Upper lobe of left lung (tissue), 6 donors: Measurements from ENCODE around the gene CACNA1S. TPM values are rescaled to one million over a fixed set of nuclear protein-coding genes. Genes with fewer than 3 reads are reported as not detected.

ENCODE experiments used
- ATAC-seq, 2 donors: fragments of 200-7000 bp; cut with Tn5 transposase; one replicate each; pipeline ENCODE4 v1.9.1; 2022; ENCODE audit warnings: mild to moderate bottlenecking in 2 of 2, moderate library complexity in 2 of 2; ENCODE audit not compliant: low FRiP score in 2 of 2
- DNase-seq, 2 donors: peaks; one replicate each; pipeline ENCODE4 v3.0.0-alpha.2; 2019 to 2020
- H3K27ac ChIP-seq, 4 donors: fragments of 200-600 bp; sonication (generic); one replicate each; pipeline ENCODE4 v1.5.1; 2016 to 2019
- H3K27me3 ChIP-seq, 4 donors: fragments of 200-600 bp; sonication (generic); one replicate each; pipeline ENCODE4 v1.5.1; 2017 to 2019
- H3K36me3 ChIP-seq, 4 donors: fragments of 200-600 bp; sonication (generic); one replicate each; pipeline ENCODE4 v1.5.1; 2016 to 2019
- H3K4me1 ChIP-seq, 4 donors: fragments of 200-600 bp; sonication (generic); one replicate each; pipeline ENCODE4 v1.5.1; 2018 to 2019
- H3K4me3 ChIP-seq, 4 donors: fragments of 200-600 bp; sonication (generic); one replicate each; pipeline ENCODE4 v1.5.1; 2017 to 2019; ENCODE audit warnings: mild to moderate bottlenecking in 2 of 4, moderate library complexity in 1 of 4
- H3K9me3 ChIP-seq, 4 donors: fragments of 200-600 bp; sonication (generic); one replicate each; pipeline ENCODE4 v1.5.1; 2018 to 2019
- EP300 ChIP-seq, 4 donors: sonication (generic); formaldehyde crosslinking; IDR thresholded peaks; one replicate each; pipeline ENCODE4 v1.5.1; 2017; ENCODE audit warnings: antibody characterized with exemption in 4 of 4, control low read depth in 2 of 4
- POLR2A ChIP-seq, 4 donors: fragments of 450-650 bp; IDR thresholded peaks; one replicate each; pipeline ENCODE4 v1.5.1; 2016 to 2017; ENCODE audit warnings: antibody characterized with exemption in 4 of 4, mild to moderate bottlenecking in 2 of 4
- POLR2AphosphoS5 ChIP-seq, 2 donors: sonication (generic); formaldehyde crosslinking; IDR thresholded peaks; one replicate each; pipeline ENCODE4 v1.5.1; 2017; ENCODE audit warnings: antibody characterized with exemption in 2 of 2
- WGBS, 2 donors: methylation state at CpG; one replicate each; pipeline ENCODE4 v1.1.5; 2017 to 2018; 5-methylcytosine and 5-hydroxymethylcytosine counted together
- total RNA-seq, 6 donors: library from RNA; depleted of rRNA in 4 of 6; stranded (reverse); fragments of >200 nt in 4 of 6; gene quantifications; one replicate each; pipeline versions ENCODE4 v1.1.0 to v1.2.1, GENCODE V29; 2016 to 2021
- TF ChIP-seq, protein P1 (sequence below), 6 experiments: fragments of 450-650 bp in 4 of 6; fragments of 200-600 bp in 2 of 6; sonication (generic) in 2 of 6; IDR thresholded peaks; one replicate each; pipeline ENCODE4 v1.5.1; 2016 to 2019; ENCODE audit warnings: antibody characterized with exemption in 6 of 6
- donor health status: DM: no; HTN: no; CAD: no; lungs with moderate emphysema.
- donor health status: DM: no; HTN: yes; CAD: no; lungs with severe emphysema.

Gene CACNA1S
- total RNA-seq, 6 donors from 2014 or later, result 0.03 to 0.30 (median 0.10) TPM; not detected in 3

DNA sequence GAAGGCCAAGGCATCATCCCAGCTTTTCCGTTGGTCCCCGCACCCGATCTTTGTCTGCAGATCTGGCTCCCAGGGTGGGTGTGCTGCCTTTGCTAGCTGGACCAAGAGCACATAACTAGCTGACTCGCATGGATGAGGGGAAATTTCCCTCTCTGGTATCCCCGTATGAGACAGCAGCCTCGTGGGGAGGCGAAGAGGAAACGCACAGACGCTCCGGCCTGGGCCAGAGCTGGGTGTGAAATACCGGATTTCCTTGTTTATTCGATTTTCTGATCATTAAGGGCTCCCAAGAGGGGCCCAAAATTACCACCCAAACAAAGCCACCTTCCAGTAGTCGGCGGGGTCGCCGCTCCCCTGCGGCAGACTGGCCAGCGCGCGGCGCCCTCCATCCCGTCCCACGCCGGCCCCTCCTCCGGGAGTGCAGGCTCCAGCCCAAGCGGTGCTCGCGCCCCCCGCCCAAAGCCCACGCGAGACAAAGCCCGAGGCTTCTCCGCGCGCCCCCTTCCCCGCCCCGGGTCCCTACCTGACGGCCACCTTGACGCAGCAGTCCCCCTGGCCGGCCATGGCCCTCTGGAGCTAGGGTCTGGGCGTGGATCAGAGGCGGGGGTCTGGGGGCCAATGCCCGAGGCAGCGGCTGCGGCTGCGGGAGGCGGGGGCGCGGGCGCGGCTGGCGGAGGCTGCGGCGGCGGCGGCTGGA, 89.3 kb downstream of the CACNA1S start:
- peak overlapping the region; percentile 15 to 69 (median 62) for H3K4me3 ChIP-seq
- no peaks in the 10 kb centered on the region for H3K27me3 ChIP-seq
- TF ChIP-seq, protein P1, sequence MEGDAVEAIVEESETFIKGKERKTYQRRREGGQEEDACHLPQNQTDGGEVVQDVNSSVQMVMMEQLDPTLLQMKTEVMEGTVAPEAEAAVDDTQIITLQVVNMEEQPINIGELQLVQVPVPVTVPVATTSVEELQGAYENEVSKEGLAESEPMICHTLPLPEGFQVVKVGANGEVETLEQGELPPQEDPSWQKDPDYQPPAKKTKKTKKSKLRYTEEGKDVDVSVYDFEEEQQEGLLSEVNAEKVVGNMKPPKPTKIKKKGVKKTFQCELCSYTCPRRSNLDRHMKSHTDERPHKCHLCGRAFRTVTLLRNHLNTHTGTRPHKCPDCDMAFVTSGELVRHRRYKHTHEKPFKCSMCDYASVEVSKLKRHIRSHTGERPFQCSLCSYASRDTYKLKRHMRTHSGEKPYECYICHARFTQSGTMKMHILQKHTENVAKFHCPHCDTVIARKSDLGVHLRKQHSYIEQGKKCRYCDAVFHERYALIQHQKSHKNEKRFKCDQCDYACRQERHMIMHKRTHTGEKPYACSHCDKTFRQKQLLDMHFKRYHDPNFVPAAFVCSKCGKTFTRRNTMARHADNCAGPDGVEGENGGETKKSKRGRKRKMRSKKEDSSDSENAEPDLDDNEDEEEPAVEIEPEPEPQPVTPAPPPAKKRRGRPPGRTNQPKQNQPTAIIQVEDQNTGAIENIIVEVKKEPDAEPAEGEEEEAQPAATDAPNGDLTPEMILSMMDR (IDR thresholded peaks at IDR 0.05), result no peak
- TF ChIP-seq POLR2A (IDR thresholded peaks at IDR 0.05) (no peak), POLR2AphosphoS5 (IDR thresholded peaks at IDR 0.05) (no peak), EP300 (IDR thresholded peaks at IDR 0.05) (no peak)
- peak; percentile 47 to 88 for DNase-seq
- WGBS, 2 donors, result 4 to 18% methylated on average over 7 to 28 of the region's 56 CpGs
- peaks cover 59 to 91% (median 77%) of the 10 kb centered on the region in 4 donors for H3K4me1 ChIP-seq
- no peaks in the 10 kb centered on the region for H3K9me3 ChIP-seq
- H3K27ac ChIP-seq, result peak overlapping the region; percentile 58 to 87 (median 72)
- ATAC-seq, result no peak
- no peaks in the 10 kb centered on the region for H3K36me3 ChIP-seq

DNA sequence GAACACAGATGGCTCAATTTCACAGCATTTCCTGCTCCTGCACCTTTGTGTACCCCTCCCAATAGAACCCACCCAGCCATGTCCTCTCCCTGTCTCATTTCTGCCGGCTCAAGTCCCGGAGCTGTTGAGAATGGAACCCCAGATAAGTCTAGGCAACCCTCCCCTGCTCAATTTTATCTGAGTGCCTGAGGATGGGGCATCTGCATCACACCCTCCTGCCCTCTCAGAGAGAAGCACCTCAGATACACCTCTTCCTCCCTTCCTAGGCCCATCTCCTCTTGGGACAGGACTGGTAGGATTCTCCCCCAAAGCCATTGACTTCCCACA, 89.8 kb downstream of the CACNA1S start:
- TF ChIP-seq, protein P1 (IDR thresholded peaks at IDR 0.05), result no peak
- TF ChIP-seq POLR2A (IDR thresholded peaks at IDR 0.05), result no peak
- TF ChIP-seq EP300 (IDR thresholded peaks at IDR 0.05), result no peak
- no peak for TF ChIP-seq POLR2AphosphoS5 (IDR thresholded peaks at IDR 0.05)
- H3K4me1 ChIP-seq, result peaks cover 62 to 90% (median 75%) of the 10 kb centered on the region in 4 donors
- no peaks in the 10 kb centered on the region for H3K36me3 ChIP-seq
- no peaks in the 10 kb centered on the region for H3K9me3 ChIP-seq
- H3K27me3 ChIP-seq, result no peaks in the 10 kb centered on the region
- peak overlapping the region in 3 of 4 donors; percentile 48 to 87 (median 82) for H3K27ac ChIP-seq
- no peak for DNase-seq
- peak overlapping the region; percentile 15 to 69 (median 62) for H3K4me3 ChIP-seq
- WGBS, 2 donors, result 25 to 70% methylated on average over 2 of the region's 2 CpGs
- no peak for ATAC-seq

DNA sequence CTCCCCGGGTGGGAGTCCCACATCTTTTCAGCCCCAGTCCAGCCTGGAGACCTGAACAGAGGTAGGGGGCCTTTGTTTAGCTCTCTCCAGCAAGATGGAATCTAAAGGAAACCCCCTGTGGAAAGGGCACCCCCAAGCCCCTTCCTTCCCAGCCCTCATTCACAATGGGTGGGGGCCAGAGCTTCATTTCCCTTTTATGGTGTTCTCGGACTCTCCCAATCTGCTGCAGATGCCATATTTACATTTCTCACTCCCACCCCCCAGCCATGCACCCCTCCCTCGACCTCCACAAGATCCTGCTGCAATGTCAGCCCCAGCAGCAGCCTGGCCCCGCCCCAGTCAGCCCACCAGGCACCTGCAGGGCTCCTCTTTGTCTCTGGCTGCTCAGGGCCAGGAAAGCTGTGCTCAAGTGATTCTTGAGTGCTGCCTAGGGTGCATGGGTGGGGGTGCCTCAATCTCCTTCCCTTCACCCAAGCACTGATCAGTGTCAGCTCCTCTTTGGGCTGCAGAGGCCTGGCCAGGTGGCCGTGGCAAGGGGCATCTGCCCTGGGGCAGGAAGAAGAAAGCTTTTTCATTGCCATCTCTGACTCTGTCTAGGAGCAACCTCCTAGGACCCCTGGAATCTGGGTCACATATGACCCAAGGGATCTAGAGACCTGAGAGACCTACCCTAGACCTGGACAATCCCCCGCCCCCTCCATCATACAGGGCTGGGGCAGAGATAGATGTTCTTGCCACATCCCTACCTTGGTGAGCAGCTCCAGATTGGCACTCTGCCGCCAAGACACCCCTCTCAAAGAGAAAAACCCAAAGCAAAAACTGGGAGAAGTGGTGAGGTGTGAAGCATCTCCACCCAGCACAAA, 90.4 kb downstream of the CACNA1S start:
- Histone ChIP-seq H3K27ac (peak overlapping the region in 3 of 4 donors; percentile 77 to 87 (median 82)), H3K27me3 (no peaks in the 10 kb centered on the region), H3K4me1 (peaks cover 60 to 90% (median 73%) of the 10 kb centered on the region in 4 donors), H3K4me3 (peak overlapping the region in 3 of 4 donors; percentile 59 to 69 (median 65)), H3K9me3 (no peaks in the 10 kb centered on the region), H3K36me3 (no peaks in the 10 kb centered on the region)
- no peak for TF ChIP-seq POLR2AphosphoS5 (IDR thresholded peaks at IDR 0.05)
- no peak for TF ChIP-seq EP300 (IDR thresholded peaks at IDR 0.05)
- no peak for TF ChIP-seq POLR2A (IDR thresholded peaks at IDR 0.05)
- TF ChIP-seq, protein P1 (IDR thresholded peaks at IDR 0.05), result no peak
- ATAC-seq, result no peak
- DNase-seq, result peak in 1 of 2 donors; percentile 70
- WGBS, 2 donors, result 68 to 72% methylated on average over 5 to 7 of the region's 7 CpGs

DNA sequence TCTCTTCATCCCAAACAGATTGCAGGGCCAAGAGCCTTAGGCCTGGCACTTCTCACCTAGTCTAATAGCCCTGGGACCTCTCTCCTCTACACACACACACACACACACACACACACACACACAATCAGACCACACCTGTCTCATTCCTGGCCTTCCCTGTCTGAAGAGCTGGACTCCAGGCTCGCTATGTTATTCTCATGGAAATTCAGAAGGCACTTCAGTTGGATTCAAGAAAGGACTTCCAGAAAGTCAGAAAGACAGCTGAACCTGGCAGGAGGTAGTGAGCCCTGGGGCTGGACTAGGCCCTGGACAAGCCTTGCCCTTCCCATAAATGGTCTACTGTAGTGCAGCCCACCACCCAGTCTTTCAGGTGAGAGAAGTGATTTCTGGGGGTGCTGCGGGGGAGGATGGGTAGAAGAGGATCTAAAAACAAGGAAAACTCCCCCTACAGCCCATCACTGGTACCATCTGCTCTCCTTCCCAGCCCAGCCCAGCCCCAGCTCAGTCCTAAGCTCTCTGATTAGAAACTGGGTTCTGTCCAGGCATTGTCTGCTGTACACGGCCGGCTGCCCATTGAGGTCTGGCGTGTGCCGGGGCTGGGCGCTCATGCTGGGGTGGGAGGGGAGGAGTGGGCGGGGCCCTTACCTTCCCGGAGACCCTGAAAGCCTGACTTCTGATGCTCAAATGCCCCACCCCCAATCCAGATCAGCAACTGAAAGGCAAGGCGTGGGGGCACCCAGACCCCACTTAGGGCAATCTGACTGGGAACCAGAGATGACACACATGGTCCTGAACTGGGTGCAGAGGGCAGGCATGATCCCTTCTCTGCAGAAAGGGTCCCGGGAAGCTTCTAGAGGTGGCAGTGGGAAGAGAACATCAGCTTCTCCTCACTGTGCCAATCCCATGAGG, 91.3 kb downstream of the CACNA1S start:
- Histone ChIP-seq H3K9me3 (no peaks in the 10 kb centered on the region), H3K4me3 (peak overlapping the region in 1 of 4 donors; percentile 69), H3K27ac (peak overlapping the region; percentile 60 to 87 (median 80)), H3K4me1 (peaks cover 56 to 90% (median 73%) of the 10 kb centered on the region in 4 donors), H3K27me3 (no peaks in the 10 kb centered on the region), H3K36me3 (no peaks in the 10 kb centered on the region)
- TF ChIP-seq POLR2A (IDR thresholded peaks at IDR 0.05), result no peak
- TF ChIP-seq EP300 (IDR thresholded peaks at IDR 0.05), result no peak
- TF ChIP-seq, protein P1 (IDR thresholded peaks at IDR 0.05), result no peak
- no peak for TF ChIP-seq POLR2AphosphoS5 (IDR thresholded peaks at IDR 0.05)
- DNase-seq, result no peak
- WGBS, 2 donors, result 56 to 65% methylated on average over 5 to 11 of the region's 11 CpGs
- no peak for ATAC-seq
